Mesendoderm (in vitro differentiated cells): ENCODE results near the gene PHF19.
A peak's percentile ranks its signal among the peaks of the same experiment; 100 is the strongest.

Source experiments
- DNase-seq: peaks from one replicate; pipeline ENCODE4 v3.0.0; 2013
- H2AK5ac ChIP-seq: 2 replicates; pipeline ENCODE4 v1.6.1; 2013; ENCODE audit warnings: low read length, inconsistent platforms
- H2BK120ac ChIP-seq: 2 replicates; pipeline ENCODE4 v1.6.1; 2013; ENCODE audit warnings: low read depth, mild to moderate bottlenecking, low read length, moderate library complexity, mixed read lengths
- H2BK15ac ChIP-seq: replicated peaks from 2 replicates; pipeline ENCODE4 v1.6.1; 2013; ENCODE audit warnings: low read depth, mild to moderate bottlenecking, moderate library complexity
- H2BK5ac ChIP-seq: 2 replicates; pipeline ENCODE4 v1.6.1; 2013; ENCODE audit warnings: low read length, inconsistent platforms
- H3K18ac ChIP-seq: 2 replicates; pipeline ENCODE4 v1.6.1; 2013; ENCODE audit warnings: mild to moderate bottlenecking, low read length, mixed read lengths
- H3K23ac ChIP-seq: one replicate; pipeline ENCODE4 v1.6.1; 2013; ENCODE audit warnings: low read length
- H3K27ac ChIP-seq: 2 replicates; pipeline ENCODE4 v1.5.1; 2013; ENCODE audit warnings: low read depth, mild to moderate bottlenecking, inconsistent platforms, low read length, moderate library complexity
- H3K27me3 ChIP-seq: 2 replicates; pipeline ENCODE4 v1.6.1; 2013; ENCODE audit warnings: low read length, control low read depth, mild to moderate bottlenecking, inconsistent platforms; ENCODE audit not compliant: insufficient read depth, poor library complexity
- H3K36me3 ChIP-seq: 2 replicates; pipeline ENCODE4 v1.6.1; 2013; ENCODE audit warnings: low read length, inconsistent platforms; ENCODE audit not compliant: control insufficient read depth, insufficient read depth
- H3K4ac ChIP-seq: one replicate; pipeline ENCODE4 v1.6.1; 2013; ENCODE audit warnings: low read depth, mild to moderate bottlenecking, low read length, moderate library complexity
- H3K4me1 ChIP-seq: 2 replicates; pipeline ENCODE4 v1.6.1; 2013; ENCODE audit warnings: low read depth, low read length, inconsistent platforms; ENCODE audit not compliant: control insufficient read depth
- H3K4me2 ChIP-seq: 2 replicates; pipeline ENCODE4 v1.6.1; 2013; ENCODE audit warnings: low read length
- H3K4me3 ChIP-seq: 2 replicates; pipeline ENCODE4 v1.5.1; 2013; ENCODE audit warnings: mild to moderate bottlenecking, low read length
- H3K56ac ChIP-seq: one replicate; pipeline ENCODE4 v1.6.1; 2013; ENCODE audit warnings: low read length
- H3K79me1 ChIP-seq: 2 replicates; pipeline ENCODE4 v1.6.1; 2013; ENCODE audit warnings: low read length, inconsistent platforms
- H3K79me2 ChIP-seq: 2 replicates; pipeline ENCODE4 v1.6.1; 2013; ENCODE audit warnings: mild to moderate bottlenecking, low read length; ENCODE audit not compliant: control insufficient read depth, insufficient read depth
- H3K9ac ChIP-seq: 2 replicates; pipeline ENCODE4 v1.6.1; 2013; ENCODE audit warnings: low read length, inconsistent platforms
- H4K5ac ChIP-seq: one replicate; pipeline ENCODE4 v1.6.1; 2013; ENCODE audit warnings: low read length
- H4K8ac ChIP-seq: one replicate; pipeline ENCODE4 v1.6.1; 2013; ENCODE audit warnings: low read depth, mild to moderate bottlenecking, control low read depth, low read length, moderate library complexity
- WGBS: extraction: QIAGEN DNeasy Blood & Tissue Kit; methylation state at CpG from one replicate; pipeline ENCODE4 v1.1.7; 2013; ENCODE audit warnings: low lambda C conversion rate, missing lambda C conversion rate; ENCODE audit not compliant: insufficient coverage; ENCODE audit errors: extremely low coverage; 5-methylcytosine and 5-hydroxymethylcytosine counted together

The PHF19 gene

GRCh38 chr9:120846906-120847305 lies 30.1 kb downstream of the PHF19 start:
- H3K4me1 ChIP-seq = peaks cover 2% of the 10 kb centered on the region
- H3K4ac ChIP-seq = no peak overlapping the region
- DNase-seq = peak; percentile 74
- H2AK5ac ChIP-seq = no peak overlapping the region
- H3K79me2 ChIP-seq = peaks cover 7% of the 10 kb centered on the region
- no CpG with 5 or more reads among the region's 1 CpG for WGBS
- H3K18ac ChIP-seq = no peak overlapping the region
- no peak overlapping the region for H3K23ac ChIP-seq
- no peak overlapping the region for H3K4me2 ChIP-seq
- H3K56ac ChIP-seq = no peak overlapping the region
- H2BK5ac ChIP-seq = no peak overlapping the region
- H2BK15ac ChIP-seq = no peak overlapping the region
- no peaks in the 10 kb centered on the region for H3K27me3 ChIP-seq
- H2BK120ac ChIP-seq = no peak overlapping the region
- no peak overlapping the region for H3K4me3 ChIP-seq
- H4K8ac ChIP-seq = no peak overlapping the region
- H3K27ac ChIP-seq = no peak overlapping the region
- peaks cover 1% of the 10 kb centered on the region for H3K79me1 ChIP-seq
- no peaks in the 10 kb centered on the region for H3K36me3 ChIP-seq
- H4K5ac ChIP-seq = no peak overlapping the region
- H3K9ac ChIP-seq = no peak overlapping the region

GRCh38 chr9:120846251-120846889 lies 30.6 kb downstream of the PHF19 start:
- Histone ChIP-seq H2AK5ac (no peak overlapping the region), H3K79me1 (peaks cover 1% of the 10 kb centered on the region), H3K36me3 (no peaks in the 10 kb centered on the region), H4K5ac (no peak overlapping the region), H2BK120ac (no peak overlapping the region), H3K56ac (no peak overlapping the region), H3K79me2 (peaks cover 11% of the 10 kb centered on the region), H3K27me3 (no peaks in the 10 kb centered on the region), H4K8ac (no peak overlapping the region), H3K18ac (no peak overlapping the region), H3K4me2 (no peak overlapping the region), H3K27ac (no peak overlapping the region), H3K23ac (no peak overlapping the region), H2BK15ac (no peak overlapping the region), H3K4me1 (no peaks in the 10 kb centered on the region), H3K4me3 (no peak overlapping the region), H3K9ac (no peak overlapping the region), H3K4ac (no peak overlapping the region), H2BK5ac (no peak overlapping the region)
- no CpG with 5 or more reads among the region's 3 CpGs for WGBS
- no peak for DNase-seq

GRCh38 chr9:120845255-120845654 lies 31.7 kb downstream of the PHF19 start:
- no peaks in the 10 kb centered on the region for H3K27me3 ChIP-seq
- H3K4ac ChIP-seq = no peak overlapping the region
- H2BK120ac ChIP-seq = no peak overlapping the region
- no peak overlapping the region for H3K9ac ChIP-seq
- H4K5ac ChIP-seq = no peak overlapping the region
- H2BK5ac ChIP-seq = no peak overlapping the region
- no peak overlapping the region for H3K4me3 ChIP-seq
- DNase-seq = no peak
- H3K27ac ChIP-seq = no peak overlapping the region
- H3K79me2 ChIP-seq = peaks cover 11% of the 10 kb centered on the region
- H3K79me1 ChIP-seq = peaks cover 1% of the 10 kb centered on the region
- no peak overlapping the region for H3K23ac ChIP-seq
- no peak overlapping the region for H2BK15ac ChIP-seq
- H3K18ac ChIP-seq = no peak overlapping the region
- no peak overlapping the region for H2AK5ac ChIP-seq
- H4K8ac ChIP-seq = no peak overlapping the region
- no peak overlapping the region for H3K4me2 ChIP-seq
- no peaks in the 10 kb centered on the region for H3K36me3 ChIP-seq
- H3K4me1 ChIP-seq = no peaks in the 10 kb centered on the region
- no peak overlapping the region for H3K56ac ChIP-seq

GRCh38 chr9:120842685-120843485 lies 34.1 kb downstream of the PHF19 start, which contains the start of gene PSMD5:
Gene PSMD5 (minus strand): TSS chr9:120842922. CDS start chr9:120842909, 13 bp downstream.
- no peak within 1 kb of the TSS for H2BK5ac ChIP-seq
- no peak within 1 kb of the TSS for H4K5ac ChIP-seq
- peak within 1 kb of the TSS; percentile 50 for H3K4me2 ChIP-seq
- no peaks in the 10 kb centered on the region for H3K36me3 ChIP-seq
- peak within 1 kb of the TSS; percentile 1 for H2BK120ac ChIP-seq
- H3K18ac ChIP-seq = peak within 1 kb of the TSS; percentile 62
- H3K79me2 ChIP-seq = peaks cover 14% of the 10 kb centered on the region
- WGBS = no CpG with 5 or more reads among the region's 62 CpGs
- DNase-seq = peak; percentile 100
- H2AK5ac ChIP-seq = no peak within 1 kb of the TSS
- no peaks in the 10 kb centered on the region for H3K27me3 ChIP-seq
- no peak within 1 kb of the TSS for H3K4ac ChIP-seq
- peaks cover 4% of the 10 kb centered on the region for H3K79me1 ChIP-seq
- H3K4me3 ChIP-seq = peak within 1 kb of the TSS; percentile 78
- H3K56ac ChIP-seq = peak within 1 kb of the TSS; percentile 88
- H3K4me1 ChIP-seq = no peaks in the 10 kb centered on the region
- H4K8ac ChIP-seq = no peak within 1 kb of the TSS
- H3K9ac ChIP-seq = peak within 1 kb of the TSS; percentile 91
- peak within 1 kb of the TSS; percentile 80 for H3K27ac ChIP-seq
- H3K23ac ChIP-seq = no peak within 1 kb of the TSS
- no peak within 1 kb of the TSS for H2BK15ac ChIP-seq

GRCh38 chr9:120841930-120842684 lies 34.9 kb downstream of the PHF19 start:
- peak overlapping the region; percentile 82 for H3K56ac ChIP-seq
- peaks cover 4% of the 10 kb centered on the region for H3K79me1 ChIP-seq
- peak overlapping the region; percentile 62 for H3K18ac ChIP-seq
- peaks cover 16% of the 10 kb centered on the region for H3K79me2 ChIP-seq
- H3K27ac ChIP-seq = no peak overlapping the region
- no CpG with 5 or more reads among the region's 18 CpGs for WGBS
- peak overlapping the region; percentile 1 for H2BK120ac ChIP-seq
- no peak overlapping the region for H3K4ac ChIP-seq
- H2BK15ac ChIP-seq = no peak overlapping the region
- H3K9ac ChIP-seq = peak overlapping the region; percentile 91
- H3K4me3 ChIP-seq = peak overlapping the region; percentile 78
- H4K8ac ChIP-seq = no peak overlapping the region
- no peak overlapping the region for H4K5ac ChIP-seq
- no peaks in the 10 kb centered on the region for H3K27me3 ChIP-seq
- H2BK5ac ChIP-seq = no peak overlapping the region
- no peak overlapping the region for H2AK5ac ChIP-seq
- peak; percentile 28 for DNase-seq
- H3K4me1 ChIP-seq = no peaks in the 10 kb centered on the region
- H3K23ac ChIP-seq = no peak overlapping the region
- H3K4me2 ChIP-seq = peak overlapping the region; percentile 47
- H3K36me3 ChIP-seq = no peaks in the 10 kb centered on the region
